Measurements from ENCODE around the gene RANBP9. TPM values are rescaled to one million over a fixed set of nuclear protein-coding genes. Genes with fewer than 3 reads are reported as not detected.

RANBP9 gene
- total RNA-seq, 1 donor: 61.4 TPM

DNA sequence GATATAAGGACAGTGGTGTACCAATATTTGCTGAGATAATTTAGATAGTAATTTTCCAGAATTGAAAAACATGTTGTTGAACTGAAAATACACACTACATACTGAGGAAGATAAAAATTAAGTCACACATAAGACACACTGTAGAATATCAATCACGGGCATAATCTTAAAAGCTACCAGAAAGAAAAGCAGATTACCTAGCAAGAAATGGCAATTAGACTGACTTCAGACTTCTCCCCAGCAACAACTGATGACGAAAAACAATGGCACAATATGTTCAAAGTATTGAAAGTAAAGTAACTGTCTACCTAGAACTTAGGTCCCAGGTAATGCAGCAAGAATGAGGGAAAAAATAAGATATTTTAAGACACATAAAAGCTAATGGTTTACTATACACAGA is 50.0 kb downstream of the RANBP9 start:
- no peaks in the 10 kb centered on the region for H3K9me3 ChIP-seq (ENCODE audit: low read depth, low read length)
- H3K4me1 ChIP-seq (ENCODE audit: insufficient read depth, low read length): peaks cover 16% of the 10 kb centered on the region
- no peak overlapping the region for H3K4me3 ChIP-seq (ENCODE audit: low read length)
- H3K27me3 ChIP-seq (ENCODE audit: insufficient read depth, low read length): no peaks in the 10 kb centered on the region

DNA sequence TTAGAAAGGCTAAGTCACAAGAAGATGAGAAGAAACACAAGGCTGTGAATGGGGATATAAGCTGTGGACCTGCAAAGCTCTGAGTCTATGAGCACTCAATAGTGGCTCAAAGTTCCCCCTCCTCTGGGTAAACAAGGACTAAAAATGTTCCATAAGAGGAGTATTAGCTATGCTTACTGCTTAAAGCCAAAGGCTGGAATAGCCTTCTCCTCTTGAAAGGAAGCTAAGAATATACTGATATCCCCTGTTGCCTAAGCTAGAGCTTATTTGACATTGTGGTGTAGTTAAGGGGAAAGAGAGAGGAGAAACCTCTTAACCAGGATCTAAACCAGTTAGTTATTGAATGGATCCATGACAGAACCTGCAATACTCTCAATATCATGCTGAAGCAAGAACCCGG is 50.7 kb downstream of the RANBP9 start:
- no peaks in the 10 kb centered on the region for H3K9me3 ChIP-seq (ENCODE audit: low read depth, low read length)
- H3K4me1 ChIP-seq (ENCODE audit: insufficient read depth, low read length): peaks cover 11% of the 10 kb centered on the region
- no peaks in the 10 kb centered on the region for H3K27me3 ChIP-seq (ENCODE audit: insufficient read depth, low read length)
- no peak overlapping the region for H3K4me3 ChIP-seq (ENCODE audit: low read length)

DNA sequence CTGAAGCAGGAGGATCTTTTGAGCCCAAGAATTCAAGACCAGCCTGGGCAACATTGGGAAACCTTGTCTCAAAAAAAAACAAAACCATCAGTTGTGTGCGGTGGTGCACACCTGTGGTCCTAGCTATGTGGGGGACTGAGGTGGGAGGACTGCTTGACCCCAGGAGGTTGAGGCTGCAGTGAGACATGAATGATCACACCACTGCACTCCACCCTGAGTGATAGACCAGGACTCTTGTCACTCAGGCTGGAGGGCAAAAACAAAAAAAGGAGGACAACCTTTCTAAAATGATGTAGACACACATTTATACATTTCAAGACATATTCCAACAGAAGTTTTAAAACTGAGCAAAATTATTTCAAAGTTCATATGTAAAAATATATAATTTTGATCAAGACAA is 51.4 kb downstream of the RANBP9 start:
- Histone ChIP-seq H3K4me1 (ENCODE audit: insufficient read depth, low read length) (peaks cover 11% of the 10 kb centered on the region), H3K27me3 (ENCODE audit: insufficient read depth, low read length) (no peaks in the 10 kb centered on the region), H3K4me3 (ENCODE audit: low read length) (no peak overlapping the region), H3K9me3 (ENCODE audit: low read depth, low read length) (no peaks in the 10 kb centered on the region)

DNA sequence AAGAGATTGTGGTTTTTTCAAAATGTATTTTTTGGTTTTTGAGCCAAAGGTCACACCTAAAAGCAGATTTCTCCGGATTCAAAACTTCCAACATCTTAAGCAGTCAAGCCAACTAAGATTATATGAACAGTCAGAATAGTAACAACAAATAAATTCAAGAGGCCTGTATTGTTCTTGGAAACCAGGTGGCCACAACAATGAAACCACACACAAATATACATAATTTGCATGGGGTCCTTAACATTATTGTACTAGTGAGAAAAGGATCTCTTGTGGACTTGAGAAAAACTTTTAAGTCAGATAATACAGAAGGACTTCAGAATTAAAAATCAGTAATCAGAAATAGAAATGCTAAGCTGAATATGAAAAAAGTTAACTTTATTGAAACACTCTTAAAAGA is 55.9 kb downstream of the RANBP9 start:
- peaks cover 4% of the 10 kb centered on the region for H3K4me1 ChIP-seq (ENCODE audit: insufficient read depth, low read length)

DNA sequence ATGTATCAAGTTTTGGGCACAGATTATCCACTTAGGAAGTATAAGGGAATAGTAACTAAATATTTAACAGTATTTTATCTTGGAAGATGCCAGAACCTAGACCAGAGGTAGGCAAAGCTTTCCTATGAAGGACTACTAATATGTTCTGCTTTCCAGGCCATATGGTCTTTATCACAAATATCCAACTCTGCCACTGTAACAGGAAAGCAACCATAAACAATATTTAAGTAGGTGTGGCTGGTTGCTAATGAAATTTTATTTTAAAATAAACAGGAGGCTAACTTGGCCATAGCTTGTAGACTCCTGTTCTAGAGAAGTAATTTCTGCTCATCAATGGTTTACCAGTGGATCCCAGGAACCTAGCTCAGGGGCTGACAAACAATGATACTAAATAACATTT is 57.1 kb downstream of the RANBP9 start:
- Histone ChIP-seq H3K4me3 (ENCODE audit: low read length) (no peak overlapping the region), H3K4me1 (ENCODE audit: insufficient read depth, low read length) (no peaks in the 10 kb centered on the region), H3K27me3 (ENCODE audit: insufficient read depth, low read length) (no peaks in the 10 kb centered on the region), H3K9me3 (ENCODE audit: low read depth, low read length) (no peaks in the 10 kb centered on the region)

More for the DNA sequence above, 55.9 kb downstream of the RANBP9 start:
- H3K27me3 ChIP-seq (ENCODE audit: insufficient read depth, low read length): no peaks in the 10 kb centered on the region
- no peaks in the 10 kb centered on the region for H3K9me3 ChIP-seq (ENCODE audit: low read depth, low read length)
- no peak overlapping the region for H3K4me3 ChIP-seq (ENCODE audit: low read length)

DNA sequence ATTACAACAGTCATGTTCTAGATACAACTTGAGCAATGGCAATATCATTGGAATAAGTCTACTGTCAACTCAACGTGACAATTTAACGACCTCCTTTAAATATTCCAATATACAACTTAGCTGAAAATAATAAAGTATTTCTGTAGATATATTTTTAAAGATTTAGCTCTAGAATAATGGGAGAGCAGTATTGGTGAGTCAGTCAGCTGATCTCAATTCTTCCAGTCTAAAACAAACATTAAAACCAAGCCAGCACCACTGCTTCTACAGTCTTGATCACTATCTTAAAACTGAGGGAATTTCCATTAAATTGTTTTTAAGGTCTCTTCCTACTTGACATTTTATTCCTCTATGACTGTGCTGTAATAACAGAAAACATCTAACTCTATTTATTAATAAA is 58.3 kb downstream of the RANBP9 start:
- Histone ChIP-seq H3K4me1 (ENCODE audit: insufficient read depth, low read length) (no peaks in the 10 kb centered on the region), H3K9me3 (ENCODE audit: low read depth, low read length) (no peaks in the 10 kb centered on the region), H3K4me3 (ENCODE audit: low read length) (no peak overlapping the region), H3K27me3 (ENCODE audit: insufficient read depth, low read length) (no peaks in the 10 kb centered on the region)

DNA sequence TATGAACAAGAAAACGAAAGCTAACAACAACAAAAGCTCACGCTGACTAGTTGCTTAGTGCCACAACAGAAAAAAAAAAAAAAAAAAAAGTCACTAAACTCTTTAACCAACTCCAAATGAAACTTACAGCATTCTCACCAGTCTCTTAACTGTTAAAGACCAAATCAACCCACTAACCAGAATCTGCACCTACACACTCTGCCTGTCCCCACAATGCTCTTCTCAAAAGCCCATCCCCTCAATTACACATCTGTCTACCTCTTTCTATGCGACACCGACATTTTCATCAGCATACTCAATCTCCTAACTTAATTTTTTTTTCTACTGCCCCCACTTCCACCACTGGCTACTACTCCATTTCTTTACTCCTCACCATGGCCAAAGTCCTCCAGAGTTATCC is 62.2 kb downstream of the RANBP9 start:
- Histone ChIP-seq H3K27me3 (ENCODE audit: insufficient read depth, low read length) (no peaks in the 10 kb centered on the region), H3K4me3 (ENCODE audit: low read length) (no peak overlapping the region), H3K9me3 (ENCODE audit: low read depth, low read length) (no peaks in the 10 kb centered on the region), H3K4me1 (ENCODE audit: insufficient read depth, low read length) (peaks cover 4% of the 10 kb centered on the region)

DNA sequence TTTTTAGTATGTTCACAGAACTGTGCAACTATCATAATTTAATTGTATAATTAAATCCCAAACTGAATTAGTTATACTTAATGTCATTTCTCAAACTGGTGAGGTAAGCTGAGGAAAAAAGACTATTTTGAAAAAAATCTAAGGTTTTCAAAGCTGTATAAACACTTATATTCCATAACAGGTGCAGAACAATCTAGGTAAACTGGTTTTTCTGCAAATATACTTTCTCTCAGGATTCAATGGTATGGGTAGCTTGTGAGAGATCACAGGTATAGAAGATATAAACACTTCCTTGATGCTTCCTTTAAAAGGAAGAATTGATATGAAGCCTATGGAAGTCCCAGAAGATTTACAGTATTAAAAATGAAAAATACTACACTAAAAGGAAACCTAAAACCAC is 62.8 kb downstream of the RANBP9 start:
- Histone ChIP-seq H3K4me3 (ENCODE audit: low read length) (no peak overlapping the region), H3K9me3 (ENCODE audit: low read depth, low read length) (no peaks in the 10 kb centered on the region), H3K27me3 (ENCODE audit: insufficient read depth, low read length) (no peaks in the 10 kb centered on the region), H3K4me1 (ENCODE audit: insufficient read depth, low read length) (peaks cover 4% of the 10 kb centered on the region)

DNA sequence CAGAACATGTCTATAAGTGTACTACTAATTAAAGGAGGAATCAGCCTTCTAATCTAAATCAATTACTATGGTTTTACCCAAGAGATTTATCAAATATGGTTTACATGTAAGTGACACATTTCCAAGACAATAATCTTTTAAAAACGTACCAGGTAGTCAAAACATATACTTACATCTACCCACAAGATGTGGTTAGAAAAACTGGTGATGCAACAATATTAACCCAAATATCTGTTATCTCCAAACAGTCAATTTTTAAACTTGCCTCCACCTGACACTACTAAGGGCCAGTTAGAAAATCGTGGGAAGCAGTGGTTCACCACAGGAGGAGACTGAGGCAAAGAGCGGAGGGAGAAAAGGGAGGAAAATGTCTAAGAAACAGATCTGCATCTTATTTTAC is 68.5 kb downstream of the RANBP9 start:
- H3K4me1 ChIP-seq (ENCODE audit: insufficient read depth, low read length): peaks cover 12% of the 10 kb centered on the region
- H3K4me3 ChIP-seq (ENCODE audit: low read length): no peak overlapping the region
- no peaks in the 10 kb centered on the region for H3K9me3 ChIP-seq (ENCODE audit: low read depth, low read length)
- no peaks in the 10 kb centered on the region for H3K27me3 ChIP-seq (ENCODE audit: insufficient read depth, low read length)

DNA sequence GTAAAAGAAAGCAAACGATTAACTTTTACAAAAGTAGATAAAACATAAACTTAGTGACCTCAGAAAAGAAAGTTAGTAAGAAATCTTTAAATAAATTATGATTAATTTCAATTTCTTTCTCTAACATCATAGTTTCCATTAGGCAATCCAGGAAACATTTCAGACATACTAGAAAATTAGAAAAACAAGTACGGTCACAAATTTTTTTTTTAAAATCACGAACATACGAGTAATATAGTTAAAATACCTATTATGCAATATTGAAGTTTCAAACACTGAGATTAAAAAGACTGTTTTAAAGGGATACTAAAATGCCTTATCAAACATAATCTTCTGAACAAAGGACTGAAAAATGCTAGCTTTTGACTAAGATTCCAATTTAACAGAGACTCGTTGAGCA is 70.3 kb downstream of the RANBP9 start:
- H3K27me3 ChIP-seq (ENCODE audit: insufficient read depth, low read length): no peaks in the 10 kb centered on the region
- H3K9me3 ChIP-seq (ENCODE audit: low read depth, low read length): no peaks in the 10 kb centered on the region
- H3K4me1 ChIP-seq (ENCODE audit: insufficient read depth, low read length): peaks cover 20% of the 10 kb centered on the region
- no peak overlapping the region for H3K4me3 ChIP-seq (ENCODE audit: low read length)

DNA sequence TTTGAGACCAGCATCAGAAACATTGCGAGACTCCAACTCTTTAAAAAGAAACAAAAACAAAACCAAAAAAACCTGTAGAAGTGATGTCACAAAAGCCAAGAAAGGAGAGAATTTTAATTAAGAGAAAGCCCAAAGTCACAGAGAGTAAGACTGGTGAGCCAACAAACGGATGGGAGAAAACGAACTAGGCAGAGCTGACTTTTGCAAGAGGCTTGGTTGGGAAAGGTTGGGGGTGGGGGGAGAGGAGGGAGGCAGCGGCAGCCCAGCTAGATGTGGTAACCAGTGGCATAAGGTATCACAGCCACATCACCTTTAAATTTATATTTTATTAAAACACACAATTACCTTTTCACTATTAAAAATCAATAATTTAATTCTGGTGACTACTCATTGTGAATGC is 73.0 kb downstream of the RANBP9 start:
- H3K4me1 ChIP-seq (ENCODE audit: insufficient read depth, low read length): peaks cover 26% of the 10 kb centered on the region
- no peaks in the 10 kb centered on the region for H3K27me3 ChIP-seq (ENCODE audit: insufficient read depth, low read length)
- no peaks in the 10 kb centered on the region for H3K9me3 ChIP-seq (ENCODE audit: low read depth, low read length)
- H3K4me3 ChIP-seq (ENCODE audit: low read length): no peak overlapping the region

DNA sequence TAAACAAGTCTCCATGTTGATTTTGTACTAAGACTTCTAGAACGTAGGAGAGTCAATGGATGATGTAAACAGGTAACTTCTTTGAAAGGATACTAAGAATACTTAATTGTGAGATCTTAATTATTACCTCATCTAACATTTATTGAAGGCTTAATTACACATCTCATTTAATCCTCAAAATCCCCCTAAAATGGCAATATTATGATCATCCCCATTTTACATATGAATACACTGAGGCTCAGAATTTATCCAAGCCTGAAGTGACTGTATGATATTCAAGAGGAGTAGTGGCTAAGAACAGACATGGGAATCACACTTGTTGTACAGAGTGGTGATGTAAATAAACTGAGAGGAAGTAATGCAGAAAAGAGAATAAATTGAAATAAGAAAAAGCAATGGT is 73.6 kb downstream of the RANBP9 start:
- Histone ChIP-seq H3K4me3 (ENCODE audit: low read length) (no peak overlapping the region), H3K9me3 (ENCODE audit: low read depth, low read length) (no peaks in the 10 kb centered on the region), H3K4me1 (ENCODE audit: insufficient read depth, low read length) (peaks cover 26% of the 10 kb centered on the region), H3K27me3 (ENCODE audit: insufficient read depth, low read length) (no peaks in the 10 kb centered on the region)

DNA sequence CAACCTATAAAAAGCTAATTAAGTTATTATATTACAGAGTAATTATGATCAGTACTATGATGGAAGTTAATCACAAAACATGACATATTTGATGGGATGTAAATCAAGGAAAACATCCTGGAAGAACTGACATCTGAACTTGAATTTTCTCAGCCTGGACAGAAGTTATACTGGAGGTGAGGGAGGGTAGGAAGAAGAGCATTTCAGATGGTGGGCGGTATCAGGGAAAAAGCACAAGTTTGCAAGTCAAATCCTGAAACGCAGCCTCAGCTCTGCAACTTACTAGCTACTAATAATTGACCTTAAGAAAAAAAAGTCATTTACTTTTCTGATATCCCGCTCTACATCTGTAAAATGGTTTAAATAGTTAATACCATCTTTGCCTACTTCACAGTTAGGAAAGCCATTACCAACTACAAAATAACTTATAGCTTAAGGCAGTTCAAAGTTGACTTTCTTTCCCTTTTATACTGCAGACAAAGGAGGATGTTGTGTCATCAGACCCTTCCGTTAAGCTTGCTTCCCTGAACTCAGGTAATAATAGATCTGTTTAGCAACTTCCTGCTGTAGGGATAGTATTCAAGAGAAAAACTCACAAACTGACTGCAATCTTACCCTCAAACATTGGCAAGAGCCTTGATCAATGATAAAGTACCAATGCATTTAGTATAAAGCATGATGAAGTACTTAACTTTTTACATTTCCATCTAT is 75.5 kb downstream of the RANBP9 start:
- H3K4me3 ChIP-seq (ENCODE audit: low read length): no peak overlapping the region
- peaks cover 26% of the 10 kb centered on the region for H3K4me1 ChIP-seq (ENCODE audit: insufficient read depth, low read length)
- H3K27me3 ChIP-seq (ENCODE audit: insufficient read depth, low read length): no peaks in the 10 kb centered on the region
- H3K9me3 ChIP-seq (ENCODE audit: low read depth, low read length): no peaks in the 10 kb centered on the region

DNA sequence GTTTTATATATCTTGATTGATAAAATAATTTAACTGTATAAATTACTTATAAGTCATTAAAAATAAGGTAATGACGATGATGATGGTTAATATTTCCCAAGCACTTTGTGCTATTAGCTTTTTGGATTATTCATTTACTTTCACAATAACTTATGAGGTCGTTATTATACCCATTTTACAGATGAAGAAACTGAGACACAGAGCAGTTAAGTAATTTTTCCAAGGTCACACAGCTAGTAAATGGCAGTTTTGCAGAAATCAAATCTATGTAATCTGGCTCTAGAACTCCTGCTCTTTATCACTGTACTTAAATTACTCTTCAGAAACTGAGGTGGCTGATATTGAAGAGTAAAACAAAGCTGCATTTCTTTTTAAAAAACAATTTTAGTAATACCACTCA is 78.3 kb downstream of the RANBP9 start:
- Histone ChIP-seq H3K4me1 (ENCODE audit: insufficient read depth, low read length) (peaks cover 19% of the 10 kb centered on the region), H3K27me3 (ENCODE audit: insufficient read depth, low read length) (no peaks in the 10 kb centered on the region), H3K4me3 (ENCODE audit: low read length) (no peak overlapping the region), H3K9me3 (ENCODE audit: low read depth, low read length) (no peaks in the 10 kb centered on the region)

DNA sequence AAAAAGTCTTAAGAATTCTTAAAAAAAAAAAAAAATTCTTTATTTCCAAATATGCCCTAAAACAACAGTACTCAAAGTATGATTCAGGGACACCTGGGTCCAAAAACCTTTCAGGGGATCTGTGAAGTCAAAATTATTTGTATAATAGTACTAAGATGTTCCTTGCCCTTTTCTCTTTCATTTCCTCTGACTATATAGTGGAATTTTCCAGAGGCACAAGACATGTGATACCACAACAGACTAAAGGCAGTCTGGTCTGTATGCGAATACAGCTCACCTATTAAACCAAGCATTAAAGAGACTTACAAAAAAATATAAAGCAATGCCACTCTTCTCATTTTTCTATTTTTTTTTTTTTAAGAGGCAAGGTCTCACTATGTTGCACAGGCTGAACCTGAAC is 81.1 kb downstream of the RANBP9 start:
- Histone ChIP-seq H3K4me1 (ENCODE audit: insufficient read depth, low read length) (no peaks in the 10 kb centered on the region), H3K9me3 (ENCODE audit: low read depth, low read length) (no peaks in the 10 kb centered on the region), H3K4me3 (ENCODE audit: low read length) (no peak overlapping the region), H3K27me3 (ENCODE audit: insufficient read depth, low read length) (no peaks in the 10 kb centered on the region)

DNA sequence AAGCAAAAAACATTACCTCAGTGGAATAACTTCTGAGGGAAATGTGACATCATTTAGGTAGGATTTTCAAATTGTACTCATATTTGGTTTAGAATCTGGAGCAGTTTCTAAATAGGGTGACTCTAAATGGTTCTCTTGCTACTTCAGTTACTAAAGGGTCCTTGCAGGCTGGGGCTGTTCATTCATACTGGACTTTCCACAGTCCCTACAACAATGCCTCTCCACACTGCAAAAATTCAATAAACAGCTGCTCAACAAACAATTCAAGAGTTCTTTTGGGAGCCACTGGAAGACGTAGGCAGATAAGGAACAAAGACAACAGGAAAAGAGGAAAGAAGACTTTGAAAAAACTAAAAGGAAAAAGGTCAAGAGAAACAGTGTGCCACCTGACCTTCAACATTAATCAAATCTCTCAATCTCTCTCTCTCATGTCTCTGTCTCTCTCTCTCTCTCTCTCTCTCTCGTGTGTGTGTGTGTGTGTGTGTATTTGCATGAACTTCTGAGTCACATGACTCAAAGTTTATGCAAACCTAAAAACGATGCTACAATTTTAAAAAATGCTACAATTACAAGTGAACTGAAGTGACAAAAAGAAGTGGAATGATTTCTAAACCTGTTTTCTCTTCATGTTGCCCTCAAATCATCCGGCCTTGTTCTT is 82.0 kb downstream of the RANBP9 start:
- Histone ChIP-seq H3K4me1 (ENCODE audit: insufficient read depth, low read length) (no peaks in the 10 kb centered on the region), H3K9me3 (ENCODE audit: low read depth, low read length) (no peaks in the 10 kb centered on the region), H3K4me3 (ENCODE audit: low read length) (no peak overlapping the region), H3K27me3 (ENCODE audit: insufficient read depth, low read length) (no peaks in the 10 kb centered on the region)

Data from mononuclear cell (primary cell).